Mammary epithelial cell (primary cell): ENCODE measurements around the gene IKBKE.

Source experiments
- EZH2 ChIP-seq: IDR thresholded peaks from 2 replicates; pipeline ENCODE4 v1.6.1; 2012; ENCODE audit warnings: low read length, inconsistent platforms, borderline replicate concordance
- TF ChIP-seq, protein P1 (sequence below), 2 donors: IDR thresholded peaks in 1 of 2; conservative IDR thresholded peaks in 1 of 2; 2 replicates each; pipeline ENCODE4 v1.5.1; 2011 to 2012; ENCODE audit warnings: inconsistent platforms in 2 of 2, low read length in 2 of 2, mild to moderate bottlenecking in 2 of 2, control low read depth in 1 of 2, low read depth in 1 of 2; ENCODE audit not compliant: insufficient read depth in 1 of 2; ENCODE audit errors: extremely low read depth in 1 of 2

DNA sequence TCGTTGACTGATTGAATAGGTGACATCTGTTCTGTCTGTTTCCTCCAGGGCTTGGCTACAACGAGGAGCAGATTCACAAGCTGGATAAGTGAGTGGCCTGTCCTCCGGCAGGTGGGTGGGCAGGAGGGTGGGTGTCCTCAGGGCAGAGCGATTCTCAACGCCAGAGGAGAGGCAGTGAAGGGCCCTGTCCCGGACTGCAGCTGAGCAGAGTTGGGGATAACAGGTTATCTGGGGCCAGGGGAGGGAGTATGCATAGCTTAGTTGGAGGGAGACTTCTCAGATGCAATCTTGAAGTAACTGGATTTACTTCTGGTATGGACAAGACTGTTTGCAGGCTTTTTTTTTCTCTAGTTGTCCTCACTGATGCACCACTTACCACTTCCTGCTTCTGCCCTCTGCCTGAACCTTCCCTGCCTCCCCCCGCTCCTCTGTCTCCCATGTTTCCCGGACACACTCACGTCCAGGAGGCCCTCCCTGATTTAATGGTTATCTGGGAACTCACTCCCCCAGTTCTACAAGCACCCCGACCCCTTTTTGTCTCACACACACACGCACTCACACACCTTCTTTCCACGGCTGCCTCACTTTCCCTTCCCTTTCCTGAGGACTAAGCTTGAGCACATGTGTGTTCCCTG lies 20.6 kb downstream of the IKBKE start:
- TF ChIP-seq, protein P1, sequence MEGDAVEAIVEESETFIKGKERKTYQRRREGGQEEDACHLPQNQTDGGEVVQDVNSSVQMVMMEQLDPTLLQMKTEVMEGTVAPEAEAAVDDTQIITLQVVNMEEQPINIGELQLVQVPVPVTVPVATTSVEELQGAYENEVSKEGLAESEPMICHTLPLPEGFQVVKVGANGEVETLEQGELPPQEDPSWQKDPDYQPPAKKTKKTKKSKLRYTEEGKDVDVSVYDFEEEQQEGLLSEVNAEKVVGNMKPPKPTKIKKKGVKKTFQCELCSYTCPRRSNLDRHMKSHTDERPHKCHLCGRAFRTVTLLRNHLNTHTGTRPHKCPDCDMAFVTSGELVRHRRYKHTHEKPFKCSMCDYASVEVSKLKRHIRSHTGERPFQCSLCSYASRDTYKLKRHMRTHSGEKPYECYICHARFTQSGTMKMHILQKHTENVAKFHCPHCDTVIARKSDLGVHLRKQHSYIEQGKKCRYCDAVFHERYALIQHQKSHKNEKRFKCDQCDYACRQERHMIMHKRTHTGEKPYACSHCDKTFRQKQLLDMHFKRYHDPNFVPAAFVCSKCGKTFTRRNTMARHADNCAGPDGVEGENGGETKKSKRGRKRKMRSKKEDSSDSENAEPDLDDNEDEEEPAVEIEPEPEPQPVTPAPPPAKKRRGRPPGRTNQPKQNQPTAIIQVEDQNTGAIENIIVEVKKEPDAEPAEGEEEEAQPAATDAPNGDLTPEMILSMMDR (conservative IDR thresholded peaks at IDR 0.05 in 1 of 2, IDR thresholded peaks at IDR 0.05 in 1 of 2; ENCODE audit: extremely low read depth in 1 of 2, insufficient read depth in 1 of 2, low read depth in 1 of 2, low read length in 2 of 2): no peak
- TF ChIP-seq EZH2: no peak
